ENCODE results near the gene IFI35.
A peak's percentile ranks its signal among the peaks of the same experiment; 100 is the strongest.
"Not testable (repeated sequence)": the region's sequence is repeated elsewhere in the genome, so short reads cannot be mapped to it uniquely, and the experiment has no call there.

IFI35 gene

DNA sequence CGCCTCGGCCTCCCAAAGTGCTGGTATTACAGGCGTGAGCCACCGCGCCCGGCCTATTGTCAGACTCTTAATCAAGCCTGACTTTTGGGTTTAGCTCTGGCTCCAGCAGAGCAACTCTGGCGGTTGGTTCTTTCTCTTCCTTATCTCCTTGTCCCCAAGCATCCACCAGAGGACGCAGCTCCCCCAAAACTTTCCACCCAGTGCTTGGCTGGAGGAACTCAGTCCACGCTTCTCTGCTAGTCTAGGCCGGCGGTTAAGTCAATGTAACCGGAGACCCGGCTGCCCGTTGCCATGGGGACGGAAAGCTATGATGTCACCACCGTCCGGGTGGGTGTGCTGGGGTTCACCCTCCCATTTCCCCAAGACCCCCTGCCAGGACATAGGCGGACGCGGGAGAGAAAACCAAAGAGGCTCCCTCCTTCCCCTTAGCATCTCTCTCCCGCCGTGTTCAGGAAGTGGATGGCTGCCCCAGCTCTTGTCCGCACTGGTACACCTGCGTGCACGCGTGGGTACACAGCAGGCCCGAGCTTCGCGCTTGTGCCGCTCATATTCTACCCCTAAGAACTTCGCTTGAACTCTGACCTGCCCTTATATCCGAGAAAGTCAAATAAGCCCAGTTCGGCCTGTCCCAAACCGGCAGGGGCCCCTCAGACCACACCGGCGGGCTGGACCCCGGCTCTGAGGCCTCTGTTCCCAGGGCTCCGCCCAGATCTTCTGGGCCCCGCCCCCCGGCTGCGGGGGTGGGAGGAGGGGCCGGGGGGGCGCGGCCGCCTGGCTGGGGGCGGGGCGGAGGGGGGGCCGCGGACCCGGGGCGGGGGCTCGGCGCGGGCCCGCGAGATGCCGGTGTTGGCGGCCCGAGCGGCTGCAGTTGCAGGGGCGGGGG is 18.1 kb downstream of the IFI35 start, which contains the start of gene RND2:
Gene RND2, plus strand, starts transcription at position 825 of the 883 bp plus-strand sequence. CDS start 117 bp downstream, outside the sequence.
- DNase-seq = peak; percentile 99

DNA sequence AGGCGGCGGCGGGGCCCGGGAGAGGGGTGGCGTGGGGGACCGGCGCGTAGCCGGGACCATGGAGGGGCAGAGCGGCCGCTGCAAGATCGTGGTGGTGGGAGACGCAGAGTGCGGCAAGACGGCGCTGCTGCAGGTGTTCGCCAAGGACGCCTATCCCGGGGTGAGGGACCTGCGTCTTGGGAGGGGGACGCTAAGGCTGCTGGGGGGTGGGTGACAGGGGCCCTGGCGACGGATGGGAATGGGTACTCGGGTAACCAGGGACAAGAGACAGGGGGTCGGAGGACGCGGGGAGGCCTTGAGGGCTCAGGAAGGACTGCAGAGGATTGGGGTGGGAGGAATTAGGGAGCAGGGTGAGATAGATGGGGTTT is 18.7 kb downstream of the IFI35 start:
- DNase-seq = peak; percentile 42

DNA sequence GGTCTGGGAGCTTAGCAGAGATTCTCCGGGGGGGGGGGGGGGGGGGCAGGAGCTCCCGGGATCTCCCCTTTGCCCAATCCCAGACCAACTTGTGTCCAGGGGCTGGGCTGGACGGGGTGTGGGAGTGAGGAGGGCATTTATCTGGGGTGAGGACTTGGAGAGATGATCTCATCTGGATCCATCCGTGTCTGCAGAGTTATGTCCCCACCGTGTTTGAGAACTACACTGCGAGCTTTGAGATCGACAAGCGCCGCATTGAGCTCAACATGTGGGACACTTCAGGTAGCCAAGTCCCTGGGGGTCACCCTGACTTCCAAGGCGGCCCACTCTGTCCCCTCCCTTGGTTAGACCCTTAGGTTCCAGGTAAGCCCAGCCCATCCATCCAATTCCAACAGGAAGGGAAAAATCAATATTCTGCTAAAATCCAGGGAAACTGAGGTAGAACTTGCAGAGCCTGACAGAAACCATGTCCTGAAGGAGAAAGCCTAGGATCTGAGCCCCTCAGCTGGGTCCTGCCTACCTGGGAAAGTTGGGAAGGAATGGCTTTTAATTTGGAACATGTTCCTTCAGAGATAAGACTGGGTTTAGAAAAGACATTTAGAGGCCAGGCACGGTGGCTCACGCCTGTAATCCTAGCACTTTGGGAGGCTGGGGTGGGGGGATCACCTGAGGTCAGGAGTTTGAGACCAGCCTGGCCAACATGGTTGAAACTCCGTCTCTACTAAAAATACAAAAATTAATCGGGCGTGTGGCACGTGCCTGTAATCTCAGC is 19.4 kb downstream of the IFI35 start:
- no peak for DNase-seq

DNA sequence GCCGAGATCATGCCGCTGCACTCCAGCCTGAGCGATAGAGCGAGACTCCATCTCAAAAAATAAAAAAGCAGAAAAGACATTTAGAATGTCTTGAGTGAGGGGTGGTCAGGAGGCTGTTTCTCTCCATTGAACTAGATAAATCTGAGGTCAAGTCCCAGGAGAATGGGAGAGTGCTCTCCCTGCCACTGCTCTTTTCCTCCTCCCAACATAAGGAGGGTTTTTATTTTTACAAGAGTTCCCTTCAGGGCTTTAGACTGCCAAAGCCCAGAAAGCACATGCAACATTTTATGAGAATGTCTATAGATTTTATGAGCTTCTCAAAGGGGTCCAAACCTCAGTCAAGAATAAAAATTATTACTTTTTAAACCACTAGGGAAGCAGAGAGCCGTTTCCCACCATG is 20.0 kb downstream of the IFI35 start:
- DNase-seq = no peak

DNA sequence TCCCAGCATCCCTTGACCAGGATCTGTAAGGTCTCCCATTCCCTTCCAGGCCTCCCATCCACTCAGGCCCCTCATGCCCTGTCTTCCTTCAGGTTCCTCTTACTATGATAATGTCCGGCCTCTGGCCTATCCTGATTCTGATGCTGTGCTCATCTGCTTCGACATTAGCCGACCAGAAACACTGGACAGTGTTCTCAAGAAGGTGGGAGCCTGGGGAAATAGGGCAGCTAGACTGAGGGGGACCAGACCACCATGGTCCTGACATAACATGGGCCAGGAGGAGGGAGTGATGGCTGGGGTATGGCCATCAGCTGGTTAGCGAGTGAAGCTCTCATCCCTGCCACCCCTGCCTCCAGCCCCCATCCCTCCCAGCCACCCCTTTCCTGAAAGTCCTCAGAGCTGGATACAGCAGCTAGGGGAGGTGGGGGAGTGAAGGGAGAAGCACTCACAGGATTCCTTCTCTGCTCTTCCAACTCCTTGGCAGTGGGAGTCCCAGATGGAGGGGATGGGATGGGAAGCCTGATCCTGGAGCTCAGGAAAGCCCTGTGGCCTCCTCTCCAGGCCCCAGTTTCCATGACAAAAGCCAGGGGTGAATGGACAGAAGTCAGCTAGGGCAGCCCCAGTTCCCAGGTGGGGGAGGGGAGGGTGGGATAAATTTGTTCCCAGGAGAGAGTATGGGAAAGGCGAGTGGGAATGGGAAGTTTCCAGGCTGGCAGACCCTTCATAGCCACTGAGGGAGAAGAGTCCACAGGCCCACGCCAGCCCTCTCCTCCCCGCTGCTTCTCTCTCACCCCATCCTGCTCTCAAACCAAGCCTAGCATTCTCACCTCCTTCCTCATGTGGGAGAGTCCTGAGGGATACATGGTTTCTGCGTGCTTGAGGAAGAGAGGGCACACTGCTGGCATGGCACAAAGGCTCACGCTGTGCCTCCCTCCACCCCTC is 20.8 kb downstream of the IFI35 start:
- DNase-seq = no peak

DNA sequence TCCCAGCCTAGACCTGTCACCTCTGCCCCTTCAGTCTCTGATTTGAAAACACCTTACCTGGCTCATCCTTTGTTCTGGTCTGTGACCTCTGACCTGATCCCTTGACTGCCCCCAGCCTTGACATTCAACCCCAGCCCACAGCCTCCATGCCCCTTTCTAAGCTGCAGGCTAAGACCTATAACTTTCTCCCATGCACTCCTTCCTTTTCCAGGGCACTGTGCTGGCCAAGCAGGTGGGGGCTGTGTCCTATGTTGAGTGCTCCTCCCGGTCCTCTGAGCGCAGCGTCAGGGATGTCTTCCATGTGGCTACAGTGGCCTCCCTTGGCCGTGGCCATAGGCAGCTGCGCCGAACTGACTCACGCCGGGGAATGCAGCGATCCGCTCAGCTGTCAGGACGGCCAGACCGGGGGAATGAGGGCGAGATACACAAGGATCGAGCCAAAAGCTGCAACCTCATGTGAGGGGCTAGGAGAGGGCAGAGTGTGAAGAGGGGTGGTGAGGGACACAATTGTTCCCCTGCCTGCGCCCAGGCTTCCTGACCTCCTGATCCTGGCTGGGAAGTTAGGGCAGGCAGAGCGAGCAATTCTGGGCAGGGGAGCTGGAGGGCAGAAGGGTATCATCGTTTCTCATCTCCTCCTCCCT is 21.8 kb downstream of the IFI35 start:
- no peak for DNase-seq

DNA sequence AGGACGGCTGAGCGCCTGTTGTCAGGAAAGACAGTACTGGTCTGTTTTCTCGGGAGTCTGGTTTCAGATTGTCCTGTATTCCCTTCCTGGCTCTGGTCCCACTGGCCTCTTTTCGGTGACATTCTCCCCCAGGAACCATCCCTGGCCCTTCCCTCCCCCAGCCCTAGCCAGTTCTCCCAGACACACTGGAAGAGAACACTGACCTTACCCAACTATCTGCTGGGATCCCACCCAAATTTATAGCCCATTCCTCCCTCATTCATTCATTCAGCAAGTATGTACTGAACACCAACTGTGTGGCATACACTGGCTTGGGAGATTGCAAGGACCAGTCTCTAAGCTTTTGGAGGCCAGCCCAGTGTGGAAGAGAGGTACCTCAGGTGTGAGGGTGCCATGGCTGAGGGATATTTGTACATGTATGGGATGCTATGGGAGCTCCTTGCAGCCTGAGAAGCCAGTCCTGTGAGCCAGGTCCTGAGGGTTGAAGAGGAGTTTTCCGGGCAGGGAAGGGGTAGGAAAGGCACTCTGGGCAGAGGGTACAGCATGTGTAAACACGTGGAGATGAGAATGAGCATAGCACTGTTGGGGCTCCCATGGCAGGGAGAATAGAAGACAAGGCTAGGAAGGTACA is 23.7 kb downstream of the IFI35 start:
- DNase-seq = no peak

DNA sequence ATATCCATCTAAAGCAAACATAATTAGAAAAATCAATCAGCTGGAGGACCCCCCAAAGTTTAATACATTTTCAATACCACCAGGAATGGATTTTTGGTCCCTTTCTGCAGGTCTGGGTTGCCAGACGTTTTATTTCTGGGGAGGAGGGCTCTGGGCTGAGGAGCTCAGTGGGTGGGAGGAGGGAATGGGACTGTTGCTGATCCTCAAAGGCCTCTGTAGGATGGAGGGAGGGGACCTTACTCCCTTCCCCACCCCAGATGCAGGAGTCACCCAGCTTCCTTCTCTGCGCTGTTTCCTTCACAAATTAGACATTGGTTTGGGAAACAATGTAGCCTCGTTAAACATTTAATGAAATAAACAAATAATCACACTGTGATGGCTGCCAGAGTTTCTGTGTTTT is 25.1 kb downstream of the IFI35 start:
- no peak for DNase-seq

DNA sequence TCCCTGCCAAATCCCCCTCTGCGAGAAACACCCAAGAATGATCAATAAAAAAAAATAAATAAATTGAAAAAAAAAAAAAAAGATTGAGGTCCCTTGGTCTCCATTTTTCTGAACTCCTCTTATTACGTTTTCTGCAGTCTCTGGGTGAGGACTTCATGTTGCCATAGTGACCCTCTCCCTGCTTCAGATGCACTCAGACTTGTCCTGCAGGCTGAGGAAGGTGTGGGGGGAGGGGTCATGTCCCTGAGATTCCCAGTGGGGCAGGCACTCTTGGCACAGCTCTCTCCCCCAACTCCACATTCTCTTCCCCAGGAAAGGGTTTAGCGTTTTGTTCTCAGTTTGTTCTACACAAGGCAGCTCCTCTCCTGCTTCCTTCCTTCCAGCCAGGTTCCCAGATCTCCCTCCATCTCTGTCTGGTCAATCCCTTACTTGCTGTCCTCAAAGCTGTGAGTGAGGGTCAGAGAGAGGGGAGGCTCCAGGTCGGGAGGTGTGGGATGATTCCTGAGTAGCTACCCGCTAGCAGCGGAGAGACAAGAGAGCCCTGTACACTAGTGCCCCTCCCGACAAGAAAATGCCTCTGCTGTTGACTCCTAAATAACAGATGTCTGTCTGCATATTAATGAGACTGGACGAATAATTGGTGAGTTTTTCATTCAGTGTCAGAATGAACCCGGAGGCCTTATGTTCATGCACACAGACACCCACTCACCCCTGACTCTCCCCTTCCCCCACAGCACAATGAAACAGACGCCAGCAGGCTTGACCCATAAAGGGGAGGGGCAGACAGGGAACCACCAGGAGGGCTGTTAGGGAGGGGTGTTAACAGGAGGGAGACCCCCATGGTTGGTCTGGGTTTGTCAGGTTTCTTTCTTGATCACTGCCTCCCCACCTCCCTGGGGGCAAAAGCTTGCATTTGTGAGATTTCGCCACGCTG is 27.6 kb downstream of the IFI35 start:
- DNase-seq = no peak

DNA sequence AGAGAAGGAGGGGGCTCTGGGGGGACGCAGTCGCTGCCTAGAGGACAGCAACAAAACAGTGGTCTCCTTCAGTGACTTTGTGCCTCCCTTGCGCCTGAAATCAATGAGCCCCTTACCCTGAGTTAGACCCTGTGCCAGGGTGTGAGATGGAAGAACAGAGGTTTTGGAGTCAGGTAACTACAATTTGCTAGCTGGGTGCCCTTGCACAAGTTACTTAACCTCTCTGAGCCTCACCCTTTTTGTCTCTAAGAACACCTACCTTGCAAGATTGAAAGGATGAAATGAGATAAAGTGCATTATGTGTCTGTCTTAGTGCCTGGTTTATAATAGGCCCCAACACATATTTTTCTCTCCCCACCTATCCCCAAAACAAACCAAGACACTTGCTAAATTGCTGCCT is 28.3 kb downstream of the IFI35 start:
- DNase-seq = no peak

DNA sequence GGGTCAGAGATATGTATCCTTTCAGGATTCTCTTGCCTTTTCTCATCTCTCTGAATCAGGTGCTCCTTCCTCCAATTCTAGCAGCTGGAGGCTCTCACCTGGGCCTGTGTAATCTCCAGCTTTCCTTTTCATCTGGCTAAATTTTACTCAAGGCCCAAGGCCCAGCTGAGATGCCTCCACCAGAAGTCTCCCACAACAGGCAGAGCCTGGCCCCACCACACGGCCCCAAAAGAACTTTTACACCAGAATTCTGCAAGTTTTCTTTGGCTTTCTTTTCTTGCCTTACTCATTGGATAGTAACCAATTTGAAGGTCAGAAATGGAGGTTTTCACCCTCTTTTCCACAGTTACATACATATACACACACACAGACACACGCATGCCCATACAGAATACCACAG is 33.1 kb downstream of the IFI35 start:
- no peak for DNase-seq

DNA sequence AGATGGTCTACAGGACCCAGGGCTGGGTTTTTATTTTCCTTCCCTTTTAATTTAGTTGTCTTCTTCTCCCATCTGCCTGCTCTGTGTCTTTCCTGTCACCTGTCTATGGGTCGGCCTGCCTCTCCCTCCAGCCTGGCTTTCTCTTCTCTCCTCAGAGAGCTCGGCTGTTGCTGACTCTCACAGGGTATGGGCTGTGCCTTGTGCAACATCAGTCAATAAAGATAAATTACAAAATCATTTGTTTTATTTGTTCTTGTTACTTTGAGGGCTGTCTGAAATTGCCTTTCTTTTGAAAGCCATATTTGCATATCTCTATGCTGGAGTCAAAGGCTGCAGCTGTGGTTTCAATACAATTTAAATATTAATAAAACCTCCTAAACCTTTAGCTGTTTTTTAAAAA is 34.1 kb downstream of the IFI35 start:
- DNase-seq = no peak

DNA sequence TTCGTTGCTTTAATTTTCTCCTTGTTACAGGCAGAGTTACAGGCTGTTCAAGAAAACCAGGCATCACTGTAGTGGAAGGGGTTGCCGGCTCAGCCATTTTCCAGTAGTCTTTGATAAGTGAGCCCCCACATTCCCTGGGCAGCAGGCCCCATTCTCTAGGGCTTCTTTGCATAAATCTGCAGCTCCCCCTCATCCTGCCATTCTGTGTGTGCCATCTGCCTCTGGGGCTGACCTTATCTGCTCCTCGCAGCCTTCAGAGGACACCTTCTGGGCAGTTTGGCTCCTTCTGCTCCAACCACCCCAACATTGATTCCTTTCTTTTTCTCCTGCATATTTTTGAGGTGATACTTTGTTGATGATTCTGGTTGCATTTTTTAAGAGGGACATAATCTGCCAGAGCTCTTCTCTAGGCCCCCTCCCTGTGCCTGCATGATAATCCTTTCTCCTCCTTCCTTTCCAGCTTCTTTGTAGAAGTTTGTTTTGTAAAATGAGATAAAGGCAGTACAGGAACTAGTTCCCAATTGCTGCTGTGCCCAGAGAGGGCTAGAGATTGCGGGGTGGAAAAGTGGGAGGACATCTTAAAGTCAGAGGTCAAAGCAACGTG is 35.5 kb downstream of the IFI35 start:
- DNase-seq = no peak

DNA sequence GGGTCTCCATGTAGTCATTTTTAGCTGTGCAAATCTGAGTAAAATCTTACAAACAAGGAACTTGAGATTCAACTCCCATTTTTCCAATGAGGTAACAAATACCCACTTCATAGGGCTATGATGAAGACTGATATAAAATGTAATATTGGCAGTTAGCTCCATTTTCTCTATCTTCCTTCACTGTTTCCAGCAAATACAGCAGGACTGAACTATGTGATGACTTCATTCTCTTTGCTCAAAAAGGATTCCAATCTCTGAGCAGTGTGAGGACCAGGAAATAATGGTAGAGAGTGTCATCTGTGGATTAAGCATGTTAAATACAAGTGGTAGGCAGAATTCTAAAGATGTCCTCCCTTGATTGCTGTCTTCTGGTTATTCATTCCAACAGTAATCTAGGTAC is 36.7 kb downstream of the IFI35 start:
- DNase-seq = no peak

DNA sequence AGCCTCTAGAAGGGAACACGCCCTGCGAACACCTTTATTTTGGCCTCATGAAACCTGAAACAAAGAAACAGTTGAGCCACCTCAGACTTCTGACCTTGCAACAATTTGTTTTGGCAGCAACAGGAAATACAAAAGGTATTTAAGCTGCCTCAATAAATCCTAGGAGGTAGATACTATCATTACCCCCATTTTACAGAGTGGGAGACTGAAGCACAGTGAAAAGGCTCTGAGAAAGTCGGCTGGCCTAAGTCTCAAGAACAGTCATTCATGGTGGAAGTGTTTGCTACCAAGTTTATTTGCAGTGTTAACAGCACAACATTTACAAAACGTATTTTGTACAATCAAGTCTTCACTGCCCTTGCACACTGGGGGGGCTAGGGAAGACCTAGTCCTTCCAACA is 37.4 kb downstream of the IFI35 start:
- DNase-seq = no peak

DNA sequence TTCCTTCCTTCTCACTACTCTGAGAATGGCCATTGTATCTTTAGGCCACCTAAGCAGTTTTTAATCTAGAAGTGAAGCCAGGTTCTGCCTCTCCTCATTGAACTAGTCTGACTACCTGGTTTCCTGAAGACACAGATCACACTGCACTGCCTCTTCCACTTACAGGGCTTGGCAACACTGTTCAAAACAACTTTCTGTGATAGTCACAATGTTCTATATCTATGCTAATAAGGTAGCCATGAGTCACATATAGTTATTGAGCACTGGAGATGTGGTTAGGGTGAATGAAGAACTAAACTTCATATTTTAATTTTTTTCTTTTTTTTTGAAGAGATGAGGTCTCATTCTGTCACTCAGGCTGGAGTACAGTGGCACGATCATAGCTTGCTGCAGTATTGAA is 45.4 kb downstream of the IFI35 start:
- no peak for DNase-seq

DNA sequence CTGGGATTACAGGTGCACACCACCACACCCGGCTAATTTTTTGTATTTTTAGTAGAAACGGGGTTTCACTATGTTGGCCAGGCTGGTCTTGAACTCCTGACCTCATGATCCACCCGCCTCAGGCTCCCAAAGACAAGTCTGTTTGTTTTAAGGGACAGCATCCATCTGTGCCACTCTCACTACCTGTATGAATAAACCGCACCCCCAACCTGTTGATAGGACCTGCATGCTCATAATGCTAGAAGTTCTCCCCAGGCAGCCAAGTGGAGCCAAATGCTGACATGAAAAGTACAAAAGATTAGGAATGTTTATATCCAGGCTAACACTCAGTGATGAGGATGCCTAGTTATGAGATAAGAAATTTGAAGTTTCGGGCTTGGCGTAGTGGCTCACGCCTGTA is 46.4 kb downstream of the IFI35 start:
- not testable (repeated sequence) for DNase-seq

DNA sequence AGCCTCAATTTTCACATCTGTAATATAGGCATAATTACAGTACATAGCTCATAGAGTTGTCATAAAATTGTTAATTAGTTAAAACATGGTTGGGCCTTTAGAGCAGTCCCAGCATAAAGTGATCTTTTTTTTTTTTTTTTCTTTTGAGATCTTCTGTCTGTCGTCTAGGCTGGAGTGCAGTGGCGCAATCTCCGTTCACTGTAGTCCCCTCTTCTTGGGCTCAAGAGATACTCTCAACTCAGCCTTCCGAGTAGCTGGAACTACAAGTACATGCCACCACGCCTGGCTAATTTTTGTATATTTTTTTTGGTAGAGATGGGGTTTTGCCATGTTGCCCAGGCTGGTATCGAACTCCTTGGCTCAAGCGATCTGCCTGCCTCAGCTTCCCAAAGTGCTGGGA is 49.5 kb downstream of the IFI35 start:
- no peak for DNase-seq

DNA sequence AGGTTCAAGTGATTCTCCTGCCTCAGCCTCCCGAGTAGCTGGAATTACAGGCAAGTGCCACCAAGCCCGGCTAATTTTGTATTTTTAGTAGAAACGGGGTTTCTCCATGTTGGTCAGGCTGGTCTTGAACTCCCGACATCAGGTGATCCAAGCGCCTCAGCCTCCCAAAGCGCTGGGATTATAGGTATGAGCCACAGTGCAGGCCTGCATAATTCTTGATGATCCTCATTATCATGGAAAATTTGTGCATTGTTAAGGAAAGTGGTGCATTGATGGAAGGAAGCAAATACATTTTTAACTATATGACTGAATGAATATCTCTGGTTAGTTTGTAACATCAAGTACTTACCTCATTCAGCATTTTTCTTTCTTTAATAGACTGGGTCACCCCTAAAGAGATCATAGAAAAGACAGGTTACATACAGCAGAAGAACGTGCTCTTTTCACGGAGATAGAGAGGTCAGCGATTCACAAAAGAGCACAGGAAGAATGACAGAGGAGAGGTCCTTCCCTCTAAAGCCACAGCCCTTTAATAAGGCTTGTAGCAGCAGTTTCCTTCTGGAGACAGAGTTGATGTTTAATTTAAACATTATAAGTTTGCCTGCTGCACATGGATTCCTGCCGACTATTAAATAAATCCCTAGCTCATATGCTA is 56.5 kb downstream of the IFI35 start:
- DNase-seq = no peak
